ENCODE results near the gene TIGAR.

- TF ChIP-seq CTCF (IDR thresholded peaks at IDR 0.05) (no peak), POLR2A (IDR thresholded peaks at IDR 0.05) (no peak), EP300 (IDR thresholded peaks at IDR 0.05) (no peak), POLR2AphosphoS5 (IDR thresholded peaks at IDR 0.05) (no peak)
Observed at GRCh38 chr12:4289231-4289878, 31.7 kb upstream of the TIGAR start.
